ENCODE data around the gene CLRN1. TPM values are rescaled to one million over a fixed set of nuclear protein-coding genes. Genes with fewer than 3 reads are reported as not detected.

Gene CLRN1, protein sequence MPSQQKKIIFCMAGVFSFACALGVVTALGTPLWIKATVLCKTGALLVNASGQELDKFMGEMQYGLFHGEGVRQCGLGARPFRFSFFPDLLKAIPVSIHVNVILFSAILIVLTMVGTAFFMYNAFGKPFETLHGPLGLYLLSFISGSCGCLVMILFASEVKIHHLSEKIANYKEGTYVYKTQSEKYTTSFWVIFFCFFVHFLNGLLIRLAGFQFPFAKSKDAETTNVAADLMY
- total RNA-seq (not detected), polyA plus RNA-seq (not detected)

DNA sequence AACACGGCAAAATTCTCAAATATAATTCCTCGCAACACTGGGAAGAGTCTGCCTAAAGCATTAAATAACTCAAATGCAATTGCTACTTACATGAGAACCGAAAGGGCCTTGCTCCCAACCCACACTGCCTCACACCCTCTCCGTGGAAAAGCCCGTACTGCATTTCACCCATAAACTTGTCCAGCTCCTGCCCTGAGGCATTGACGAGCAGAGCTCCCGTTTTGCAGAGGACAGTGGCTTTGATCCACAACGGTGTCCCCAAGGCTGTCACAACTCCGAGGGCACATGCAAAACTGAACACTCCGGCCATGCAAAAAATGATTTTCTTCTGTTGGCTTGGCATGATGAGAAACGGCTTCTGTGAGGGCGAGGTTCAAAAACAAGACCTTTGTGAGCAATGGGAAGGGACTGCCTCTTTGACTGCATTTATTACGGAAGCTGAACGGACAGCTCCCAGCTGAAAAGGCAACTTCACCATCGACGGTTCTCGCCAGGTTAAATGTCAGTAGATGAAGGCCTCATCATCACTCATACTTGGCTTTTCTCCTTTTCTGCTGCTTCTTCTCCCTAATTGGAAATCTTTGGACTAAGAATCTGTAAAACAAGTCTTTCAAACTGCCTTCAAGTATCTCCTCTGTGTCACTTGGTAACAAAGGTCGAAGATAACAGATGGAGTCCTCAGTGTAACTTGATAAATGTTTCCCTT is at the start of gene CLRN1:
Gene CLRN1, minus strand, starts transcription at position 362 of the 706 bp plus-strand sequence. Its CDS starts 19 bp downstream, at position 343.
- Histone ChIP-seq H3K27ac (ENCODE audit: low read depth in 1 of 2, low read length in 2 of 2) (no peak within 1 kb of the TSS), H3K4me1 (ENCODE audit: control insufficient read depth in 4 of 4, insufficient read depth in 4 of 4, low read length in 3 of 4) (no peaks in the 10 kb centered on the region), H3K9me3 (ENCODE audit: control insufficient read depth in 4 of 4, low read length in 3 of 4) (no peaks in the 10 kb centered on the region), H3K27me3 (ENCODE audit: control insufficient read depth in 4 of 4, insufficient read depth in 4 of 4, low read length in 3 of 4) (peaks cover 0 to 2% (median 0%) of the 10 kb centered on the region in 4 donors), H3K4me3 (ENCODE audit: low read depth in 1 of 3, low read length in 3 of 3) (no peak within 1 kb of the TSS), H3K36me3 (ENCODE audit: control insufficient read depth in 4 of 4, insufficient read depth in 3 of 4, low read depth in 1 of 4, low read length in 3 of 4) (no peaks in the 10 kb centered on the region), H3K9ac (ENCODE audit: low read depth in 1 of 2, low read length in 2 of 2) (no peak within 1 kb of the TSS)
- TF ChIP-seq SP1 (IDR thresholded peaks at IDR 0.05) (no peak), JUND (IDR thresholded peaks at IDR 0.05) (no peak), YY1 (IDR thresholded peaks at IDR 0.05) (no peak), TAF1 (conservative IDR thresholded peaks at IDR 0.05) (no peak), FOXA1 (IDR thresholded peaks at IDR 0.05) (no peak), HNF4A (conservative IDR thresholded peaks at IDR 0.05) (no peak), EGR1 (IDR thresholded peaks at IDR 0.05; ENCODE audit: low read depth in 2 of 2) (no peak), FOXA2 (IDR thresholded peaks at IDR 0.05) (no peak)
- TF ChIP-seq, protein P1, sequence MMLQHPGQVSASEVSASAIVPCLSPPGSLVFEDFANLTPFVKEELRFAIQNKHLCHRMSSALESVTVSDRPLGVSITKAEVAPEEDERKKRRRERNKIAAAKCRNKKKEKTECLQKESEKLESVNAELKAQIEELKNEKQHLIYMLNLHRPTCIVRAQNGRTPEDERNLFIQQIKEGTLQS (IDR thresholded peaks at IDR 0.05) = no peak
- TF ChIP-seq, protein P2, sequence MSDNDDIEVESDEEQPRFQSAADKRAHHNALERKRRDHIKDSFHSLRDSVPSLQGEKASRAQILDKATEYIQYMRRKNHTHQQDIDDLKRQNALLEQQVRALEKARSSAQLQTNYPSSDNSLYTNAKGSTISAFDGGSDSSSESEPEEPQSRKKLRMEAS (IDR thresholded peaks at IDR 0.05) = no peak
- TF ChIP-seq, protein P3, sequence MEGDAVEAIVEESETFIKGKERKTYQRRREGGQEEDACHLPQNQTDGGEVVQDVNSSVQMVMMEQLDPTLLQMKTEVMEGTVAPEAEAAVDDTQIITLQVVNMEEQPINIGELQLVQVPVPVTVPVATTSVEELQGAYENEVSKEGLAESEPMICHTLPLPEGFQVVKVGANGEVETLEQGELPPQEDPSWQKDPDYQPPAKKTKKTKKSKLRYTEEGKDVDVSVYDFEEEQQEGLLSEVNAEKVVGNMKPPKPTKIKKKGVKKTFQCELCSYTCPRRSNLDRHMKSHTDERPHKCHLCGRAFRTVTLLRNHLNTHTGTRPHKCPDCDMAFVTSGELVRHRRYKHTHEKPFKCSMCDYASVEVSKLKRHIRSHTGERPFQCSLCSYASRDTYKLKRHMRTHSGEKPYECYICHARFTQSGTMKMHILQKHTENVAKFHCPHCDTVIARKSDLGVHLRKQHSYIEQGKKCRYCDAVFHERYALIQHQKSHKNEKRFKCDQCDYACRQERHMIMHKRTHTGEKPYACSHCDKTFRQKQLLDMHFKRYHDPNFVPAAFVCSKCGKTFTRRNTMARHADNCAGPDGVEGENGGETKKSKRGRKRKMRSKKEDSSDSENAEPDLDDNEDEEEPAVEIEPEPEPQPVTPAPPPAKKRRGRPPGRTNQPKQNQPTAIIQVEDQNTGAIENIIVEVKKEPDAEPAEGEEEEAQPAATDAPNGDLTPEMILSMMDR (IDR thresholded peaks at IDR 0.05; ENCODE audit: low read depth, low read length, missing input control) = no peak
- TF ChIP-seq, protein P4, sequence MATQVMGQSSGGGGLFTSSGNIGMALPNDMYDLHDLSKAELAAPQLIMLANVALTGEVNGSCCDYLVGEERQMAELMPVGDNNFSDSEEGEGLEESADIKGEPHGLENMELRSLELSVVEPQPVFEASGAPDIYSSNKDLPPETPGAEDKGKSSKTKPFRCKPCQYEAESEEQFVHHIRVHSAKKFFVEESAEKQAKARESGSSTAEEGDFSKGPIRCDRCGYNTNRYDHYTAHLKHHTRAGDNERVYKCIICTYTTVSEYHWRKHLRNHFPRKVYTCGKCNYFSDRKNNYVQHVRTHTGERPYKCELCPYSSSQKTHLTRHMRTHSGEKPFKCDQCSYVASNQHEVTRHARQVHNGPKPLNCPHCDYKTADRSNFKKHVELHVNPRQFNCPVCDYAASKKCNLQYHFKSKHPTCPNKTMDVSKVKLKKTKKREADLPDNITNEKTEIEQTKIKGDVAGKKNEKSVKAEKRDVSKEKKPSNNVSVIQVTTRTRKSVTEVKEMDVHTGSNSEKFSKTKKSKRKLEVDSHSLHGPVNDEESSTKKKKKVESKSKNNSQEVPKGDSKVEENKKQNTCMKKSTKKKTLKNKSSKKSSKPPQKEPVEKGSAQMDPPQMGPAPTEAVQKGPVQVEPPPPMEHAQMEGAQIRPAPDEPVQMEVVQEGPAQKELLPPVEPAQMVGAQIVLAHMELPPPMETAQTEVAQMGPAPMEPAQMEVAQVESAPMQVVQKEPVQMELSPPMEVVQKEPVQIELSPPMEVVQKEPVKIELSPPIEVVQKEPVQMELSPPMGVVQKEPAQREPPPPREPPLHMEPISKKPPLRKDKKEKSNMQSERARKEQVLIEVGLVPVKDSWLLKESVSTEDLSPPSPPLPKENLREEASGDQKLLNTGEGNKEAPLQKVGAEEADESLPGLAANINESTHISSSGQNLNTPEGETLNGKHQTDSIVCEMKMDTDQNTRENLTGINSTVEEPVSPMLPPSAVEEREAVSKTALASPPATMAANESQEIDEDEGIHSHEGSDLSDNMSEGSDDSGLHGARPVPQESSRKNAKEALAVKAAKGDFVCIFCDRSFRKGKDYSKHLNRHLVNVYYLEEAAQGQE (IDR thresholded peaks at IDR 0.05) = no peak
- no peak for DNase-seq (ENCODE audit: low spot score)
- WGBS = 51% methylated on average over 18 of the region's 18 CpGs

DNA sequence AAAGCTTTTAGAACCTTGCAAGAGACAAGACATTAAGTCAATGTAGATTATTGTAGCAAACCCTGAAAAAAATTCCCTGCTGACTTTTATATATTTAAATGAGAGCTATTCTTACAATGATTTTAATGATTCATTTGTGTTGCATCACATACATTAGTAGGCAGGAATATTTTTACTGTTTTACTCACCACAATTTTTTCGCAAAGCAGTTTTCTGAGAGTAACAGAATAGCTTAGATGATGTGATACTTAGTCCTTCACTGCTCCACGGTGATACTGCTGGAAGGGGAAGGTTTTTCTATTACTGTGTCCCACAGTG is 43.9 kb upstream of the CLRN1 start:
- Histone ChIP-seq H3K4me3 (ENCODE audit: low read depth in 1 of 3, low read length in 3 of 3) (no peak overlapping the region), H3K27me3 (ENCODE audit: control insufficient read depth in 4 of 4, insufficient read depth in 4 of 4, low read length in 3 of 4) (no peaks in the 10 kb centered on the region), H3K27ac (ENCODE audit: low read depth in 1 of 2, low read length in 2 of 2) (no peak overlapping the region), H3K4me1 (ENCODE audit: control insufficient read depth in 4 of 4, insufficient read depth in 4 of 4, low read length in 3 of 4) (no peaks in the 10 kb centered on the region), H3K9me3 (ENCODE audit: control insufficient read depth in 4 of 4, low read length in 3 of 4) (no peaks in the 10 kb centered on the region), H3K9ac (ENCODE audit: low read depth in 1 of 2, low read length in 2 of 2) (no peak overlapping the region), H3K36me3 (ENCODE audit: control insufficient read depth in 4 of 4, insufficient read depth in 3 of 4, low read depth in 1 of 4, low read length in 3 of 4) (no peaks in the 10 kb centered on the region)
- TF ChIP-seq HNF4A (conservative IDR thresholded peaks at IDR 0.05) = no peak
- TF ChIP-seq FOXA2 (IDR thresholded peaks at IDR 0.05) = no peak
- TF ChIP-seq, protein P5, sequence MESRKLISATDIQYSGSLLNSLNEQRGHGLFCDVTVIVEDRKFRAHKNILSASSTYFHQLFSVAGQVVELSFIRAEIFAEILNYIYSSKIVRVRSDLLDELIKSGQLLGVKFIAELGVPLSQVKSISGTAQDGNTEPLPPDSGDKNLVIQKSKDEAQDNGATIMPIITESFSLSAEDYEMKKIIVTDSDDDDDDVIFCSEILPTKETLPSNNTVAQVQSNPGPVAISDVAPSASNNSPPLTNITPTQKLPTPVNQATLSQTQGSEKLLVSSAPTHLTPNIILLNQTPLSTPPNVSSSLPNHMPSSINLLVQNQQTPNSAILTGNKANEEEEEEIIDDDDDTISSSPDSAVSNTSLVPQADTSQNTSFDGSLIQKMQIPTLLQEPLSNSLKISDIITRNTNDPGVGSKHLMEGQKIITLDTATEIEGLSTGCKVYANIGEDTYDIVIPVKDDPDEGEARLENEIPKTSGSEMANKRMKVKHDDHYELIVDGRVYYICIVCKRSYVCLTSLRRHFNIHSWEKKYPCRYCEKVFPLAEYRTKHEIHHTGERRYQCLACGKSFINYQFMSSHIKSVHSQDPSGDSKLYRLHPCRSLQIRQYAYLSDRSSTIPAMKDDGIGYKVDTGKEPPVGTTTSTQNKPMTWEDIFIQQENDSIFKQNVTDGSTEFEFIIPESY (IDR thresholded peaks at IDR 0.05) = no peak
- no peak for TF ChIP-seq GABPA (IDR thresholded peaks at IDR 0.05 in 1 of 2, conservative IDR thresholded peaks at IDR 0.05 in 1 of 2)
- no peak for DNase-seq (ENCODE audit: low spot score)
- 79% methylated on average over 2 of the region's 2 CpGs for WGBS
